Dedifferentiated amniotic fluid mesenchymal stem cell (primary cell): ENCODE results near the gene GPR87.

Source experiments
- DNase-seq: peaks from one replicate; pipeline ENCODE4 v3.0.0-alpha.2; 2016; ENCODE audit errors: extremely low spot score

Gene GPR87

GRCh38 chr3:151316267-151316991, at the start of gene GPR87:
GPR87 (minus strand) TSS chr3:151316820; CDS start chr3:151300100, 16,720 bp downstream.
- DNase-seq = no peak

- no peak for DNase-seq
Measured at GRCh38 chr3:151362751-151363174, 46.1 kb upstream of the GPR87 start.

GRCh38 chr3:151357463-151357850, 40.8 kb upstream of the GPR87 start:
- DNase-seq = no peak

- DNase-seq = no peak
Measured at GRCh38 chr3:151356794-151357462, 40.3 kb upstream of the GPR87 start.

- no peak for DNase-seq
Measured at GRCh38 chr3:151351648-151352047, 35.0 kb upstream of the GPR87 start.

GRCh38 chr3:151351219-151351618, 34.6 kb upstream of the GPR87 start:
- DNase-seq = no peak

GRCh38 chr3:151350656-151351055, 34.0 kb upstream of the GPR87 start:
- no peak for DNase-seq

- DNase-seq = no peak
Measured at GRCh38 chr3:151347432-151347831, 30.8 kb upstream of the GPR87 start.

GRCh38 chr3:151346292-151346691, 29.7 kb upstream of the GPR87 start:
- DNase-seq = no peak

- DNase-seq = peak; percentile 73
Measured at GRCh38 chr3:151345859-151346258, 29.2 kb upstream of the GPR87 start.

- DNase-seq = no peak
Measured at GRCh38 chr3:151331696-151332095, 15.1 kb upstream of the GPR87 start.

- DNase-seq = no peak
Measured at GRCh38 chr3:151330899-151331298, 14.3 kb upstream of the GPR87 start.

- DNase-seq = no peak
Measured at GRCh38 chr3:151330379-151330778, 13.8 kb upstream of the GPR87 start.

GRCh38 chr3:151329363-151329762, 12.7 kb upstream of the GPR87 start, which contains the start of gene P2RY13:
P2RY13 (minus strand) TSS chr3:151329549; CDS start chr3:151329528, 21 bp downstream.
- DNase-seq = no peak

GRCh38 chr3:151328298-151328995, 11.8 kb upstream of the GPR87 start:
- DNase-seq = no peak

- peak; percentile 43 for DNase-seq
Measured at GRCh38 chr3:151327571-151328198, 11.1 kb upstream of the GPR87 start.

GRCh38 chr3:151322511-151322910, 5.9 kb upstream of the GPR87 start:
- no peak for DNase-seq

GRCh38 chr3:151321526-151321925, 4.9 kb upstream of the GPR87 start:
- DNase-seq = no peak

GRCh38 chr3:151320131-151320530, 3.5 kb upstream of the GPR87 start:
- DNase-seq = no peak

GRCh38 chr3:151319628-151320027, 3.0 kb upstream of the GPR87 start:
- DNase-seq = no peak

- DNase-seq = no peak
Measured at GRCh38 chr3:151318991-151319390, 2.4 kb upstream of the GPR87 start.

GRCh38 chr3:151318313-151318712, 1.7 kb upstream of the GPR87 start:
- no peak for DNase-seq
